Measurements from ENCODE around the gene RHOH.

- TF ChIP-seq, protein P1, sequence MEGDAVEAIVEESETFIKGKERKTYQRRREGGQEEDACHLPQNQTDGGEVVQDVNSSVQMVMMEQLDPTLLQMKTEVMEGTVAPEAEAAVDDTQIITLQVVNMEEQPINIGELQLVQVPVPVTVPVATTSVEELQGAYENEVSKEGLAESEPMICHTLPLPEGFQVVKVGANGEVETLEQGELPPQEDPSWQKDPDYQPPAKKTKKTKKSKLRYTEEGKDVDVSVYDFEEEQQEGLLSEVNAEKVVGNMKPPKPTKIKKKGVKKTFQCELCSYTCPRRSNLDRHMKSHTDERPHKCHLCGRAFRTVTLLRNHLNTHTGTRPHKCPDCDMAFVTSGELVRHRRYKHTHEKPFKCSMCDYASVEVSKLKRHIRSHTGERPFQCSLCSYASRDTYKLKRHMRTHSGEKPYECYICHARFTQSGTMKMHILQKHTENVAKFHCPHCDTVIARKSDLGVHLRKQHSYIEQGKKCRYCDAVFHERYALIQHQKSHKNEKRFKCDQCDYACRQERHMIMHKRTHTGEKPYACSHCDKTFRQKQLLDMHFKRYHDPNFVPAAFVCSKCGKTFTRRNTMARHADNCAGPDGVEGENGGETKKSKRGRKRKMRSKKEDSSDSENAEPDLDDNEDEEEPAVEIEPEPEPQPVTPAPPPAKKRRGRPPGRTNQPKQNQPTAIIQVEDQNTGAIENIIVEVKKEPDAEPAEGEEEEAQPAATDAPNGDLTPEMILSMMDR (IDR thresholded peaks at IDR 0.05): no peak
- no peak for TF ChIP-seq POLR2AphosphoS5 (IDR thresholded peaks at IDR 0.05)
These were observed 3.4 kb downstream of the RHOH start for GRCh38 chr4:40199999-40200874.
